Measurements from ENCODE around the gene USH1G.
"Not testable (repeated sequence)": the region's sequence is repeated elsewhere in the genome, so short reads cannot be mapped to it uniquely, and the experiment has no call there.

Gene USH1G

GRCh38 chr17:74922694-74923537, at the start of gene USH1G:
USH1G (minus strand) TSS chr17:74923255; CDS start chr17:74923073, 182 bp downstream.
- no peak for DNase-seq (ENCODE audit: extremely low read depth in 1 of 2, low read depth in 1 of 2)

GRCh38 chr17:74972107-74972972, 49.3 kb upstream of the USH1G start, which contains the start of gene HID1:
HID1 (minus strand) TSS chr17:74972759; CDS start chr17:74972656, 103 bp downstream.
- peak; percentile 44 to 76 for DNase-seq (ENCODE audit: extremely low read depth in 1 of 2, low read depth in 1 of 2)

- DNase-seq (ENCODE audit: extremely low read depth in 1 of 2, low read depth in 1 of 2): no peak
These were observed 48.7 kb upstream of the USH1G start for GRCh38 chr17:74971842-74972106.

- DNase-seq (ENCODE audit: extremely low read depth in 1 of 2, low read depth in 1 of 2): no peak
These were observed 48.2 kb upstream of the USH1G start for GRCh38 chr17:74971069-74971841.

DNA sequence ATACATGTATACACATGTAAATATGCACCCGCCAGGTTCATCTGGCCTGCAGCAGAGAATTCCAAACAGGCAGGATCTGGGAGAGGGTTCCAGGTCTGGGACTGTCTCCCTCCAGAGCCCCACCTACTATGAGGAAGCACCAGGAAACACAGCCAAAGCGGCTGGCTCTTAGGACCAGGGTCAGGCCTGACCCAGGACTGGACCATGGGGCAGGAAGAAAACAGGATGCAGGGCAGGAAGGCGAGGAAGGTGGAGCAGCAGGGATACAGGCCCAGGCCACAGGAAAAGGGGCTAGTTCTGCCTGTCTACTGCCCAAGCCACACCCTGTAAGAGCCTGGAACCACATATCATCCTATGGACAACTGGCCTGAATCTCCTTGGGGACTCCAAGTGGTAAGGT, 47.3 kb upstream of the USH1G start:
- no peak for DNase-seq (ENCODE audit: extremely low read depth in 1 of 2, low read depth in 1 of 2)

GRCh38 chr17:74969501-74969900, 46.4 kb upstream of the USH1G start:
- DNase-seq (ENCODE audit: extremely low read depth in 1 of 2, low read depth in 1 of 2): not testable (repeated sequence)

- DNase-seq (ENCODE audit: extremely low read depth in 1 of 2, low read depth in 1 of 2): no peak
These were observed 45.3 kb upstream of the USH1G start for GRCh38 chr17:74968361-74968780.

DNA sequence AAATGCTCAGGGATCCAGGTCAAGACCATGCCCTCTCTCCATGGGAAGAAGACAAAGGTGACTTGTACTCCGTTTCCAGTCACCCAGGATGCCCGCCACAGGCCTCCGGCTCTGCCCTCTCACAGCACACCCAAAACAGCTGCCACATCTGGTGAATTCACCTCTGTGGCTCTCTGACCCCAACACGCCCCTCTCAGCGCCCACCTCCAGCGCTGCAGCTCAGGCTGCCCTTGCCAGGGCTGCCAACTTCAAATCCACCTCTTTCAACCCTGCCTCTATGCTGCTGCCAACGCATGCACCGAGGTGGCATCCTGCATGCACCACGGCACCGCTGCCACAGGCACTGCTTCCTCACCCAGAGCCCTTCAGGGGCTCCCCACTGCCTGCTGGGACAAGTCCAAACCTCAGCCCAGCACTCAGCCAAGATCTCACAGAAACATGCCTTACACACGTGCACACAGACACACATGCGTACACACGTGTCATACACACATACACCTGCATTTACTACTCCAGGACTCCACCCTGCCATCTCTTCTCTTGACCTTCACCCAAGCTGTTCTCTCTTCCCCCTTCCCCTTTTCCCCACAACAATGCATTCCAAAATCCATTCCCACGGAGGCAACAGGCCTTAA, 42.0 kb upstream of the USH1G start:
- DNase-seq (ENCODE audit: extremely low read depth in 1 of 2, low read depth in 1 of 2): no peak

DNA sequence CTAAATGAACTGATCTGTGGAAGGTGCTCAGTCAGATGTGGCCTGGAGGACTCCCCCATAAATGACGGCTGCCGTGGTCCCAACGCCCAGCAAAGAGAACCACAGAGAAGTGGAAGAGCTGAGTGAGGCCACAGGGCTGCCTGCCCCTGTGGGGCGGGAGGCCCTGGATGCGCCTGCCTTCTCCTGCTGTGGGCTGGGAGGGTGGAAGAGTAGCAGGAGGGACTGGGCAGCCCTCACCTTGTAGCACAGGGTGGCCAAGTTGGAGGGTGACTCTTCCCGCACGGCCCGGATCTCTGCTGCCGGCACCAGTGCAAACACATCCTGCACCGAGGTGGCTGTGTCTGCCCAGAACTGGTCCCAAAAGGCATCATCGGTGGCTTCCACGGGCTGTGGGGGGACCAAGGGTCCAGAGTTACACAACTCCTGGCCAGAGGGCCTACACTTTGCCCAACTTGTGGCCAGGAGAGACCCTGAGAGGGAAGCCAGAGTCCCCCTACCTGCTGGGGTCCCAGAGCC, 41.2 kb upstream of the USH1G start:
- DNase-seq (ENCODE audit: extremely low read depth in 1 of 2, low read depth in 1 of 2): no peak

- DNase-seq (ENCODE audit: extremely low read depth in 1 of 2, low read depth in 1 of 2): no peak
These were observed 40.6 kb upstream of the USH1G start for GRCh38 chr17:74963656-74964055.

DNA sequence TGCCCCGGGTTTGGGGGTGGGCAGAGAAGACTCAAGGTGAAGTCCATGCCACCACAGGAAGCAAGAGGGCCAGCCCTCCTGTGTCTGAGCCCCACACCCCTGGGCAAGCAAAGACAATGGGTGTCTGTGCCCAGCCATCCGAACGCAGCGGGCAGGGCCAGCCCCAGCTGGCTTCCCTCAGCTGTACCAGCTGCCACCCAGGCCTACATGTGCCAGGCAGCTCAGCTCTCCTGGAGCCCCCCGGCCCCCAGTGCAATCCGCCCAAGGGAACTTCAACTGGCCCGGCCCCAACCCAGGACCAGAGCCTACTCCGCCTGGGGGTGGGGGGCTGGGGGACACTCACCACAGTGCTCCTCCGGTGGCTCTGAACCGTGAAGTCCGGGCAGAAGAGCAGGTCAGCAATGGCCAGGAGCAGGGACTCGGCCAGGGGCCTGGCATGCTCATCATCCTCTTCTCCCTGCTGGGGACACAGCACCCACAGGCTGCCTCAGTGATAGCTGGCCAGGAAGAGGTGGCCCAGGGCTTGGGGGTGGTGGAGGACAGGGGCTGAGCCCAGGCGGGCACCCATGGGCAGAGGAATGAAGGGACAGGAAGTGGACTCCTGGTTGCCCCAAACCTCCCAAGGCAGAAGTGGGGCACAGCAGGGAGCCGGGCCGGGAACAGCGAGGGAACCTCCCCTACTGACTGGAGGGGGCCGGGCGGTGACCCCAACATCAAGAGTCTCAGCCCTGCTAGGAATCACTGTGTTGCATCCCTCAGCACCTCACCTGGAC, 39.8 kb upstream of the USH1G start:
- DNase-seq (ENCODE audit: extremely low read depth in 1 of 2, low read depth in 1 of 2): no peak

DNA sequence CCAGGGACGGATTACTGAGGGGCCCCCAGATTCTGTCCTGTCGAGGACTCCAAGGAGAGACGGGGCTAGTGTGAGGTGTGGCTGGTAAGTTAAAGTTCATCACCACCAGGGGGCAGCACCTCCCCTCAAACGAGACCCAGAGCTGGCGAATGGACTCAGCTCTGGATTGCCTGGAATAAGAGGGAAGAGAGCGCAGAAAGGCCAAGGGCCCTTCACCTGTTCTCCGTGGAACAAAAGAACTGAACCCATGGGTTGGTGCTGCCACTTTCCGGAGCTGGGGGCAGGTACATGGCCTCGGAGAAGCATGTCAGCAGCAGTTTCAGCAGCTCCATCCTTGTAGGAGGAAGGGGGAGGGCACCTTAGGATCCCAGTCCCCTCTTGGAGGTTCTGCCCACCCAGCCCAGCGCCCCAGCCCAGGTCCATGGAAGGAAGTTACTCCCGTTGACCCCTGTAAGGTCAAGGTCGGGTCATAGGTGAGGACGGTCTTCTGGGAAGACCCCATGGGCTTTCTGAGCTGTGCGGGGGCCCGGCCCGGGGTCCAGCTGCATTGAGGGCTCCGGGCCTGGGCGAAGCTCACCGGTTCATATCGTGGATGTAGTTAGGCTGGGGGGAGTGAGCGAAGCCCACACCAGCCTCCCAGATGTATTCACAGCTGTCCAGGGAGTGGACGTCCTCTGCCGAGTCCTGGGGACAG, 38.7 kb upstream of the USH1G start:
- peak; percentile 67 to 77 for DNase-seq (ENCODE audit: extremely low read depth in 1 of 2, low read depth in 1 of 2)

- peak in 1 of 2 donors; percentile 14 for DNase-seq (ENCODE audit: extremely low read depth in 1 of 2, low read depth in 1 of 2)
These were observed 37.7 kb upstream of the USH1G start for GRCh38 chr17:74960570-74961342.

GRCh38 chr17:74959826-74960515, 36.9 kb upstream of the USH1G start:
- DNase-seq (ENCODE audit: extremely low read depth in 1 of 2, low read depth in 1 of 2): no peak

DNA sequence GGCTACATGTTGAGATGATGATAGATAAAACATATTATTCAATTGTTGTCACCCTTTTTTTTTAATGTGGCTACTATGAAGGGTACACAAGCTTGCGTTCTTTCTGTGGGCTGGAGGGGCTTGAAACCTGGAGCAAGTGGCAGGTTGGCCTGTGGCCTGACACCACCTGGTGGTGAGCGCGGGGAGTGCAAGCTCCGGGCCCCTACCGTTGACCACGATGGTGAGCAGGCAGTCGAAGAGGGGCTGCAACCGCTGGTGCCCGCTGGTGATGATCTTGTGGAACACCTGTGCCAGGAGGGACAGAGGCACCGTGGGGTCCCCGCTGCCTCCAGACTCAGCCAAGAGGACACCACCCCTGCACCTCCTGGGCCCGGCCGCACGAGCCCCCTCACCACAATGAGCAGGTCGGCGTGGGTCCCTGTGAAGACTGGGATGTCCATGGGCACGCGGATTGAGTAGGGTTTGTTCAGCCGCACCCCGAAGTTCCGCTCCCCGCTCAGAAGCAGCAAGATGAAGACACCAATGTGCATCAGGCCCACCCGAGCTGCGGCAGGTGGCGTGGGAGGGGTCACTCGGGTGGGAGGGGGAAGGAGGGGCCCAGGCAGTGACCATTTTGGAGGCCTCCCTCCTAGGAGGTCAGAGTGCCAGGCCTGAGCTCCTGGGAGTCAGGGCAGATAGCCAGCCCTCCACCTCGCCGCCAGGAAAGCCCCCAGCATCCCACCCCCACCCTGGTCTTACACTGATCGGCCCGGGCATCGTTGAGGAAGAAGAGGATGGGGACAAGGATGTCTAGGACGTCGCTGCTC, 35.1 kb upstream of the USH1G start:
- DNase-seq (ENCODE audit: extremely low read depth in 1 of 2, low read depth in 1 of 2): peak; percentile 43 to 72

DNA sequence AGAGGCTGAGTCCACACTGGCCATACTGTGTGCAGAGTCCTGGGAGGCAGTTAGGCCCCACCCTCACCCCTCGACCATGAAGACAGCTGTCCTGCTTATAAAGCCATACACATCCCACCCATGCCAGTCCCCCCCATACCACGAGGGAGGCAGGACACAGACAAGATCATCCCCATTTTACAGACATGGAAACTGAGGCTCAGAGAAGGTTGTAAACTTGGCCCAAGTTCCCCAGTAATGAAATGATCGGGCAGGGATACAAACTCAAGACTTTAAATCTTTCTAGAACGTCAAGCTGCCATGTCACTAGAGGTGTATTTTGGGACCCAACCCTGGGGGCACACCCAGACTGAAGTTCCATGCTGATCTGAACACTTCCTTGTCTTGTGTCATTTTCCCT, 33.0 kb upstream of the USH1G start:
- no peak for DNase-seq (ENCODE audit: extremely low read depth in 1 of 2, low read depth in 1 of 2)

All from activated CD8-positive, alpha-beta memory T cell treated with anti-CD3 and anti-CD28 coated beads for 1 hour (primary cell).